Bronchial epithelial cell (primary cell): ENCODE results near the gene STK32C. TPM values are rescaled to one million over a fixed set of nuclear protein-coding genes. Genes with fewer than 3 reads are reported as not detected.

Source experiments
- DNase-seq: peaks from one replicate; pipeline ENCODE4 v3.0.0-alpha.2; 2010; ENCODE audit warnings: low read depth
- FAIRE-seq: peaks from 2 replicates; lab custom pipeline; 2011; peaks lifted over from hg19 to GRCh38; lab: Jason Lieb, UNC
- H3K27me3 ChIP-seq: 2 replicates; pipeline ENCODE4 v1.5.1; 2011; ENCODE audit warnings: low read length; ENCODE audit not compliant: control insufficient read depth, insufficient read depth
- H3K36me3 ChIP-seq: 2 replicates; pipeline ENCODE4 v1.5.1; 2011; ENCODE audit warnings: low read length; ENCODE audit not compliant: control insufficient read depth, insufficient read depth
- H3K4me3 ChIP-seq: 2 replicates; pipeline ENCODE4 v1.5.1; 2011; ENCODE audit warnings: mild to moderate bottlenecking, low read depth, low read length, control low read depth
- total RNA-seq: library from RNA; depleted of rRNA; stranded (reverse); fragments of >200 nt; gene quantifications from 2 replicates; pipeline ENCODE4 v1.2.1, GENCODE V29; 2014
- TF ChIP-seq, protein P1 (sequence below): IDR thresholded peaks from 2 replicates; pipeline ENCODE4 v1.5.1; 2011; ENCODE audit warnings: mild to moderate bottlenecking, moderate library complexity, low read length, control low read depth, inconsistent platforms; ENCODE audit not compliant: insufficient read depth, severe bottlenecking

The STK32C gene
- total RNA-seq, 1 donor from 2014 or later, result 9.7 TPM

GRCh38 chr10:132200344-132201110, 107.2 kb downstream of the STK32C start:
- no peak overlapping the region for H3K4me3 ChIP-seq

DNA sequence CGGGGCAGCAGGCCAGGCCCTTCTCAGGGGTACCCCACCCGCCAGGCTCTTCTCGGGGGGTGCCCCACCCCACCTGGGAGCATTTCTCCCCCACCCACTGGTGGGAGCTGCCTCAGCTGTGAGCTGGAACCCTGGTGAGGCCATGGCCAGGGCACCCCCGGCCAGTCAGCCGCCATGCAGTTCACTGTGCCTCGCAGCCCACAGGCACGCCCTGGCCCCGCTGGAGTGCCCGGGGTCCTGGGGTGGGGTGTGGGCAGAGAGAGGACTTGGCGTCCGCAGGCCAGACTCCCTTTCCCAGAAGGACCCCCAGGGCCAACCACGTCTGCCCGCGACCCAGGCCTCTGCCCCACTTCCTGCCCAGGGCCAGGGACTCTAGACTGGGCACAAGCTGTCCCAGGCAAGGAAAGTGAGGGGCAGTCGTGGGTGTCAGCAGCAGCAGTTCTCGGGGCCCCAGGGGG, 107.9 kb downstream of the STK32C start:
- Histone ChIP-seq H3K36me3 (no peaks in the 10 kb centered on the region), H3K4me3 (no peak overlapping the region), H3K27me3 (no peaks in the 10 kb centered on the region)
- DNase-seq (no peak), FAIRE-seq (no peak)
- TF ChIP-seq, protein P1, sequence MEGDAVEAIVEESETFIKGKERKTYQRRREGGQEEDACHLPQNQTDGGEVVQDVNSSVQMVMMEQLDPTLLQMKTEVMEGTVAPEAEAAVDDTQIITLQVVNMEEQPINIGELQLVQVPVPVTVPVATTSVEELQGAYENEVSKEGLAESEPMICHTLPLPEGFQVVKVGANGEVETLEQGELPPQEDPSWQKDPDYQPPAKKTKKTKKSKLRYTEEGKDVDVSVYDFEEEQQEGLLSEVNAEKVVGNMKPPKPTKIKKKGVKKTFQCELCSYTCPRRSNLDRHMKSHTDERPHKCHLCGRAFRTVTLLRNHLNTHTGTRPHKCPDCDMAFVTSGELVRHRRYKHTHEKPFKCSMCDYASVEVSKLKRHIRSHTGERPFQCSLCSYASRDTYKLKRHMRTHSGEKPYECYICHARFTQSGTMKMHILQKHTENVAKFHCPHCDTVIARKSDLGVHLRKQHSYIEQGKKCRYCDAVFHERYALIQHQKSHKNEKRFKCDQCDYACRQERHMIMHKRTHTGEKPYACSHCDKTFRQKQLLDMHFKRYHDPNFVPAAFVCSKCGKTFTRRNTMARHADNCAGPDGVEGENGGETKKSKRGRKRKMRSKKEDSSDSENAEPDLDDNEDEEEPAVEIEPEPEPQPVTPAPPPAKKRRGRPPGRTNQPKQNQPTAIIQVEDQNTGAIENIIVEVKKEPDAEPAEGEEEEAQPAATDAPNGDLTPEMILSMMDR, result no peak

More at GRCh38 chr10:132200344-132201110, 107.2 kb downstream of the STK32C start:
- Histone ChIP-seq H3K27me3 (no peaks in the 10 kb centered on the region), H3K36me3 (no peaks in the 10 kb centered on the region)
- DNase-seq, result no peak
- TF ChIP-seq, protein P1, result no peak
- no peak for FAIRE-seq

DNA sequence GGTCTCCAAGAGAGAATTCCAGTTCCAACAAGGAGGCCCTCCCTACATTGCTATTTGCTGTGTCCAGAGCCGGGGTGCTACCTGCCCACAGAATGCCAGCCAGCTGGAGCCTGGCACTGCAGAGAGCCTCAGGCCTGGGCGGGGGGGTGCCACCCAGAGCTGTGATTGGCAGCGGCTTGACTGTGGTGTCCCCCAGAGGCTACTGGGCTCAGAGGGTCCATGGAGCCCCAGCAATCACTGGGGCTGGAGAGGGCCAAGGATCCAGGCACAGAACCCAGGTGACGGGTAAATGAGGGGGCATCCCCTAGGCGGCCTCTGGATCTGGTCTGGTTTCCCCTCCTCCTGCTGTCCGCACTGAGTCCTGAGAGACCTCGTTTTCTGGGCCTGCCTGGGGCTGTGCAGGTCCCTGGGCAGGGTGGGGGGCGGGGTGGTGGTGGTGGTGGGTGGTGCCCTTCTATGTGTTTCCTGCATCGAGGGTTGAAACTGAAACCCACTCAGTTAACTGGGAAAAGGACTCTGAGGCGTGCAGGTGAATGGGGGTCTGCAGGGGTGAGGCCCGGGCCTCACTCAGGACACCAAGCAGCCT, 108.4 kb downstream of the STK32C start:
- no peaks in the 10 kb centered on the region for H3K27me3 ChIP-seq
- H3K36me3 ChIP-seq, result no peaks in the 10 kb centered on the region
- TF ChIP-seq, protein P1, result no peak
- FAIRE-seq (no peak), DNase-seq (no peak)
- no peak overlapping the region for H3K4me3 ChIP-seq

- TF ChIP-seq, protein P1, result no peak
Measured at GRCh38 chr10:132198381-132199181, 109.2 kb downstream of the STK32C start.

GRCh38 chr10:132198068-132198370, 109.7 kb downstream of the STK32C start:
- DNase-seq (no peak), FAIRE-seq (no peak)
- Histone ChIP-seq H3K27me3 (no peaks in the 10 kb centered on the region), H3K36me3 (no peaks in the 10 kb centered on the region), H3K4me3 (no peak overlapping the region)
- TF ChIP-seq, protein P1, result no peak

More at GRCh38 chr10:132198381-132199181, 109.2 kb downstream of the STK32C start:
- H3K27me3 ChIP-seq, result no peaks in the 10 kb centered on the region
- FAIRE-seq (no peak), DNase-seq (no peak)
- no peak overlapping the region for H3K4me3 ChIP-seq
- H3K36me3 ChIP-seq, result no peaks in the 10 kb centered on the region
